ENCODE data around the gene MANF.

MANF gene

GRCh38 chr3:51426921-51427320 lies 41.8 kb downstream of the MANF start:
- in situ Hi-C loops (cut with MboI; ENCODE audit: low sequenced_read_pairs), result no loop called here

- in situ Hi-C loops (cut with MboI; ENCODE audit: low sequenced_read_pairs), result no loop called here
Observed at GRCh38 chr3:51429138-51429537, 44.0 kb downstream of the MANF start.

- in situ Hi-C loops (cut with MboI; ENCODE audit: low sequenced_read_pairs), result no loop called here
Observed at GRCh38 chr3:51434110-51434509, 49.0 kb downstream of the MANF start.

GRCh38 chr3:51434746-51435327 lies 49.7 kb downstream of the MANF start:
- in situ Hi-C loops (cut with MboI; ENCODE audit: low sequenced_read_pairs), result no loop called here

GRCh38 chr3:51436998-51437639 lies 52.0 kb downstream of the MANF start:
- in situ Hi-C loops (cut with MboI; ENCODE audit: low sequenced_read_pairs), result no loop called here

All from HL-60/S4 (cell line).